KMS-11 (cell line): ENCODE measurements around the gene PCSK6.

ENCODE experiments used
- H2AFZ ChIP-seq: fragments of 200-600 bp; sonication (generic); 2 replicates; pipeline ENCODE4 v1.6.1; 2016; ENCODE audit warnings: antibody characterized with exemption, mixed run types, low read depth
- H3K27ac ChIP-seq: fragments of 200-600 bp; sonication (generic); 2 replicates; pipeline ENCODE4 v1.6.1; 2016; ENCODE audit warnings: mild to moderate bottlenecking, mixed run types
- H3K27me3 ChIP-seq: fragments of 200-600 bp; sonication (generic); 2 replicates; pipeline ENCODE4 v1.6.1; 2017; ENCODE audit warnings: mild to moderate bottlenecking, low read depth, mixed run types, moderate library complexity; ENCODE audit not compliant: insufficient read depth
- H3K36me3 ChIP-seq: fragments of 200-600 bp; sonication (generic); 2 replicates; pipeline ENCODE4 v1.6.1; 2017; ENCODE audit warnings: mild to moderate bottlenecking, mixed run types; ENCODE audit not compliant: insufficient read depth
- H3K4me1 ChIP-seq: fragments of 200-600 bp; sonication (generic); 2 replicates; pipeline ENCODE4 v1.6.1; 2016; ENCODE audit warnings: mild to moderate bottlenecking, low read depth, mixed run types; ENCODE audit not compliant: poor library complexity, severe bottlenecking
- H3K4me2 ChIP-seq: fragments of 200-600 bp; sonication (generic); 2 replicates; pipeline ENCODE4 v1.7.0; 2016; ENCODE audit warnings: mild to moderate bottlenecking, mixed run types
- H3K4me3 ChIP-seq: fragments of 200-600 bp; sonication (generic); IDR thresholded peaks from 2 replicates; pipeline ENCODE4 v1.6.1; 2017; ENCODE audit warnings: low read depth, low read length, mixed read lengths; ENCODE audit not compliant: insufficient read depth
- H3K79me2 ChIP-seq: fragments of 200-600 bp; sonication (generic); 2 replicates; pipeline ENCODE4 v1.6.1; 2016; ENCODE audit warnings: low read depth, mixed run types; ENCODE audit not compliant: insufficient read depth
- H3K9ac ChIP-seq: fragments of 200-600 bp; sonication (generic); 2 replicates; pipeline ENCODE4 v1.6.1; 2016; ENCODE audit warnings: mild to moderate bottlenecking, mixed run types
- H4K20me1 ChIP-seq: fragments of 200-600 bp; sonication (generic); 2 replicates; pipeline ENCODE4 v1.6.1; 2016; ENCODE audit warnings: mild to moderate bottlenecking, mixed run types; ENCODE audit not compliant: insufficient read depth
- TF ChIP-seq, protein P1 (sequence below): fragments of 200-600 bp; sonication (generic); conservative IDR thresholded peaks from 2 replicates; pipeline ENCODE4 v1.6.1; 2017; ENCODE audit warnings: low read depth, mild to moderate bottlenecking, antibody characterized with exemption, low read length, moderate library complexity, mixed read lengths

The PCSK6 gene

DNA sequence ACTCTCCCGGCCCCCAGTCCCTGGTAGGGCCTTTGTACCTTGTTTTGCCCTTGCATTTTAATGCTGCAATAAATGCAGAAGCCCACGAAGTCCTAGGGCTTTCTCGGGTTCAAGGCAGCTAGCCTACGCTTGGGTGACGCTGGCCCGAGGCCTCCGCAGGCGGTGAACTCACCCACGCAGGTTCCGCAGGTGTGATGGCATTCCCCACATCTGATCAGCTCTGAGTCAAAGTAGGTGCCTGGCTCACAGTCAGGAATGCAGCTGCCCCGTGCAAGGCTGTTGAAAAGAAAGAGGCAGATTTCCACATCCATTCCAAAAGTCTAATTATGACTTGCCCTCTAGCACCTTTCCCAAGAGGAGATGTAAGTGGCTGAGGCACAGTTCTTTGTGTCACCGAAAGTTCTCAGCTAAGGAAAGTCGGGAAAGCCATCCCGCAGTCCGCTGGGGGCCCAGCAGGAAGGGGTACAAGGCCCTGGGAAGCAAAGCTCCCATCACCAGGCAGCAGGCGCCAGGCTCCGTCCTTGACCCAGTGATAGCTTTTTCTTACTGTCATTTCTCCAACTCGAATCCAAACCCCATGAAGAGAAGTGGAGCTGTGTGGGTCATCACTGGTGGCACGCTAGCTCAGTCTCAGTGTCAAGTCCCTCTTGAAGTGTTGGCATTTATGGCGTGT lies 171.2 kb downstream of the PCSK6 start:
- H3K36me3 ChIP-seq = no peaks in the 10 kb centered on the region
- no peaks in the 10 kb centered on the region for H3K27me3 ChIP-seq
- no peaks in the 10 kb centered on the region for H3K4me1 ChIP-seq
- H3K9ac ChIP-seq = no peak overlapping the region
- H3K4me2 ChIP-seq = no peak overlapping the region
- no peaks in the 10 kb centered on the region for H3K79me2 ChIP-seq
- TF ChIP-seq, protein P1, sequence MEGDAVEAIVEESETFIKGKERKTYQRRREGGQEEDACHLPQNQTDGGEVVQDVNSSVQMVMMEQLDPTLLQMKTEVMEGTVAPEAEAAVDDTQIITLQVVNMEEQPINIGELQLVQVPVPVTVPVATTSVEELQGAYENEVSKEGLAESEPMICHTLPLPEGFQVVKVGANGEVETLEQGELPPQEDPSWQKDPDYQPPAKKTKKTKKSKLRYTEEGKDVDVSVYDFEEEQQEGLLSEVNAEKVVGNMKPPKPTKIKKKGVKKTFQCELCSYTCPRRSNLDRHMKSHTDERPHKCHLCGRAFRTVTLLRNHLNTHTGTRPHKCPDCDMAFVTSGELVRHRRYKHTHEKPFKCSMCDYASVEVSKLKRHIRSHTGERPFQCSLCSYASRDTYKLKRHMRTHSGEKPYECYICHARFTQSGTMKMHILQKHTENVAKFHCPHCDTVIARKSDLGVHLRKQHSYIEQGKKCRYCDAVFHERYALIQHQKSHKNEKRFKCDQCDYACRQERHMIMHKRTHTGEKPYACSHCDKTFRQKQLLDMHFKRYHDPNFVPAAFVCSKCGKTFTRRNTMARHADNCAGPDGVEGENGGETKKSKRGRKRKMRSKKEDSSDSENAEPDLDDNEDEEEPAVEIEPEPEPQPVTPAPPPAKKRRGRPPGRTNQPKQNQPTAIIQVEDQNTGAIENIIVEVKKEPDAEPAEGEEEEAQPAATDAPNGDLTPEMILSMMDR = no peak
- no peak overlapping the region for H2AFZ ChIP-seq
- no peak overlapping the region for H3K4me3 ChIP-seq
- H4K20me1 ChIP-seq = no peaks in the 10 kb centered on the region
- H3K27ac ChIP-seq = no peak overlapping the region

DNA sequence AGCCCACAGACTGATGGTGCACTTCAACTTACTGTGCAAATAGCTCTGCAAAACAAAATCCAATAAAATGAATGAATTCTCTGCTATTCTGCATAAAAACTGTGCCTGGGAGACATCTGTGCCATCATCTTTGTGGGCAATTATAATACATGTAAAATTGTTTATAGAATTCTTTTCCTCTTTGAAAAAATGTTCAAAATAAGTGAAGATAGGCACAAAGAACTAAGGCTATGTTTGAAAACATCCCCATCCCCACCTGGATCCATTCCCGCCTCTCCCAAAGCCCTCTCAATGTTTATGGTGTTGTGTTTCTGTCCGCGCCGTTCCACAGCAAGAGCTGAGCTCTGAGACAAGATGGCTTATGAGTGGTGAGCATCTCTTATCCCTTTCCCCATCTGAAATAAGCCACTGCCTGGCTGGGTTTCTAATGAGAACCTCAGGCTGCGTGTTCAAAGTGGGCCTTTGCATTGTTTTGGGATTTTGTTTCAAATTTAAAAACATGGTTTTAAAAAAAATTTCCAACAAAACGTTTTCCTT lies 172.1 kb downstream of the PCSK6 start:
- no peaks in the 10 kb centered on the region for H3K79me2 ChIP-seq
- no peak overlapping the region for H3K4me3 ChIP-seq
- H4K20me1 ChIP-seq = no peaks in the 10 kb centered on the region
- no peaks in the 10 kb centered on the region for H3K27me3 ChIP-seq
- H2AFZ ChIP-seq = no peak overlapping the region
- H3K4me1 ChIP-seq = no peaks in the 10 kb centered on the region
- TF ChIP-seq, protein P1 = no peak
- no peak overlapping the region for H3K27ac ChIP-seq
- H3K9ac ChIP-seq = no peak overlapping the region
- H3K4me2 ChIP-seq = no peak overlapping the region
- H3K36me3 ChIP-seq = no peaks in the 10 kb centered on the region

DNA sequence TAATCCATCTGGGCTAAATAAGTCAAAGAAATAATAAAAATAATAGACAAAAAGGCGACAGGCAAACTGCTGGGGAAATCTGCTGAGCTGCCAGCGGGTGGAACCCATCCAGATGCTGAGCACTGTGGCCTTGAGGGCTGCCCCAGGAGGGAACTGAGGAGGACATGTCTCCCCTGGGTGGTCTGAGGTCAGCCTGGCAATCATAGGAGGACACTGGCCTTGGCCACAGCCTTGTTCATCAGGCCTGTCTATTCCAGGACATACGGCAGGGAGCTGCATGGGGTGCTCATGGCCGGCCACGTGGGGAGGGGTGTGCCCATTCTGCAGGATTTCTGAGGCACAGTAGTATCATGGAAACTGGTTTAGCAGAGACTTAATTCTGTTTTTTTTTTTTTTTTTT lies 173.0 kb downstream of the PCSK6 start:
- TF ChIP-seq, protein P1 = no peak
- no peaks in the 10 kb centered on the region for H4K20me1 ChIP-seq
- no peak overlapping the region for H2AFZ ChIP-seq
- H3K4me3 ChIP-seq = no peak overlapping the region
- no peaks in the 10 kb centered on the region for H3K27me3 ChIP-seq
- no peak overlapping the region for H3K9ac ChIP-seq
- no peak overlapping the region for H3K4me2 ChIP-seq
- no peak overlapping the region for H3K27ac ChIP-seq
- no peaks in the 10 kb centered on the region for H3K4me1 ChIP-seq
- no peaks in the 10 kb centered on the region for H3K79me2 ChIP-seq
- no peaks in the 10 kb centered on the region for H3K36me3 ChIP-seq

DNA sequence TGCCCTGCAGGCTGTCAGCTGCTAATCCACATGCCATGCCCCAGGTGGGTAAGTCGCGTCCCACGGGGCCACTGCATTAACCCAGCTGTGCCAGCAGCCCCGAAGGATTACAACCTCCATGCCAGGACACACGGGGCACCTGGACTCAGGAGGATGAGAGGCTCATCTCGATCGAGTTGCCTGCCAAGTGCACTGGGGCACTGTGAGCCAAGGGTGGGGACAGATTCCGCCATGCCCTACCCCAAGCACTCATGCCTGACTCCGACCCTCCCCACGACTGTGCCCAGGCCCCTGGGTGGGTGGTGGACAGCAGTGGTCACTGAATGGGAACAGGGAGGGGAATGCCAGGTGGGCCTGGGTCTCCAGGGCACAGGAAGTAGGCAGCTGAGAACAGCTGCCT lies 173.8 kb downstream of the PCSK6 start:
- H3K4me1 ChIP-seq = no peaks in the 10 kb centered on the region
- TF ChIP-seq, protein P1 = no peak
- no peak overlapping the region for H3K9ac ChIP-seq
- no peak overlapping the region for H3K4me2 ChIP-seq
- no peak overlapping the region for H2AFZ ChIP-seq
- H4K20me1 ChIP-seq = no peaks in the 10 kb centered on the region
- H3K36me3 ChIP-seq = no peaks in the 10 kb centered on the region
- no peak overlapping the region for H3K27ac ChIP-seq
- H3K79me2 ChIP-seq = no peaks in the 10 kb centered on the region
- H3K27me3 ChIP-seq = no peaks in the 10 kb centered on the region
- H3K4me3 ChIP-seq = no peak overlapping the region
